ENCODE results near the gene CACNA1H. TPM values are rescaled to one million over a fixed set of nuclear protein-coding genes. Genes with fewer than 3 reads are reported as not detected.

The CACNA1H gene
- total and polyA plus RNA-seq, 9 of the 15 experiments (the other 6 are each of a cell fraction or from before 2014, with no cell fraction given): 0.10 to 0.18 TPM; not detected in 7

GRCh38 chr16:1258225-1258600, 105.3 kb downstream of the CACNA1H start (continued):
- TF ChIP-seq SRSF3 (IDR thresholded peaks at IDR 0.05; ENCODE audit: insufficient read depth, low read length): no peak

GRCh38 chr16:1258906-1259759, 106.2 kb downstream of the CACNA1H start:
- Histone ChIP-seq H3K79me2 (ENCODE audit: control insufficient read depth, insufficient read depth, low read length) (no peaks in the 10 kb centered on the region), H3K4me3 (no peak overlapping the region), H4K20me1 (replicated peaks; ENCODE audit: control insufficient read depth, insufficient read depth, low read length) (peaks cover 9% of the 10 kb centered on the region; the same call in 1 of the 2 replicates), H3K27ac (ENCODE audit: extremely low read depth, low read depth, low read length) (no peak overlapping the region), H3K9ac (ENCODE audit: insufficient read depth in 1 of 2, low read depth in 2 of 2, low read length in 2 of 2) (no peak overlapping the region; a peak in 1 of 4 replicates), H2AFZ (ENCODE audit: low read depth, low read length) (no peak overlapping the region), H3K36me3 (ENCODE audit: control insufficient read depth, insufficient read depth, low read length) (no peaks in the 10 kb centered on the region), H3K9me1 (ENCODE audit: control insufficient read depth, insufficient read depth, low read length) (peaks cover 3% of the 10 kb centered on the region), H3K4me2 (ENCODE audit: insufficient read depth, low read length) (no peak overlapping the region), H3K9me3 (replicated peaks; ENCODE audit: control insufficient read depth, insufficient read depth, low read depth, low read length) (no peaks in the 10 kb centered on the region), H3K27me3 (ENCODE audit: control insufficient read depth in 2 of 2, insufficient read depth in 2 of 2, low read length in 2 of 2) (peaks cover 20 to 59% of the 10 kb centered on the region in 2 experiments; a peak in 4 of 5 replicates), H3K4me1 (replicated peaks in 1 of 2; ENCODE audit: control insufficient read depth in 2 of 2, insufficient read depth in 2 of 2, low read length in 2 of 2) (peaks cover 0 to 60% of the 10 kb centered on the region in 2 experiments; a peak in 2 of 5 replicates)
- no peak for TF ChIP-seq ZBTB49 (CRISPR knock-in tag; IDR thresholded peaks at IDR 0.05; ENCODE audit: borderline replicate concordance)
- no peak for TF ChIP-seq MEF2A (IDR thresholded peaks at IDR 0.05; ENCODE audit: control insufficient read depth, low read depth, low read length)
- no peak for TF ChIP-seq NFYB (IDR thresholded peaks at IDR 0.05; ENCODE audit: extremely low read depth, insufficient read length)
- no peak for TF ChIP-seq NONO (IDR thresholded peaks at IDR 0.05; ENCODE audit: low read depth in 2 of 2, low read length in 1 of 2)
- no peak for TF ChIP-seq TEAD1 (CRISPR knock-in tag; IDR thresholded peaks at IDR 0.05)
- ChIA-PET POLR2A (no interaction called here), CTCF (ENCODE audit: low intra/inter-chr PET ratio) (no interaction called here)
- peak in 1 of 4 experiments; percentile 11 for DNase-seq (ENCODE audit: extremely low read depth in 1 of 4, low spot score in 3 of 4)
- no peak for ATAC-seq
- in situ Hi-C loops (cut with MboI) (no loop called here), intact Hi-C loops (cut with micrococcal nuclease) (no loop called here)
- WGBS (ENCODE audit: insufficient coverage, low coverage, missing lambda C conversion rate): 2% methylated on average over 32 of the region's 42 CpGs
- BruUV-seq (replicated peaks): no TSS peak
- FAIRE-seq: no peak

Measured in K562 (cell line).